Left renal cortex interstitium (tissue), 4 donors: ENCODE measurements around the gene PPRC1. TPM values are rescaled to one million over a fixed set of nuclear protein-coding genes. Genes with fewer than 3 reads are reported as not detected.

Source experiments
- DNase-seq, 4 donors: peaks; one replicate each; pipeline ENCODE4 v3.0.0-alpha.2; 2013; ENCODE audit warnings: low read depth in 4 of 4, low spot score in 2 of 4, missing footprints in 1 of 4
- polyA plus RNA-seq, 4 donors: library from polyadenylated mRNA; unstranded; fragments of 120-200 nt; gene quantifications; one replicate each; pipeline ENCODE4 v1.2.1, GENCODE V29; 2013; ENCODE audit not compliant: insufficient read length in 4 of 4

The PPRC1 gene
- polyA plus RNA-seq, 4 donors: 27.5 to 41.2 (median 33.5) TPM

- no peak for DNase-seq
These were observed 8.2 kb downstream of the PPRC1 start for GRCh38 chr10:102140913-102141540.

DNA sequence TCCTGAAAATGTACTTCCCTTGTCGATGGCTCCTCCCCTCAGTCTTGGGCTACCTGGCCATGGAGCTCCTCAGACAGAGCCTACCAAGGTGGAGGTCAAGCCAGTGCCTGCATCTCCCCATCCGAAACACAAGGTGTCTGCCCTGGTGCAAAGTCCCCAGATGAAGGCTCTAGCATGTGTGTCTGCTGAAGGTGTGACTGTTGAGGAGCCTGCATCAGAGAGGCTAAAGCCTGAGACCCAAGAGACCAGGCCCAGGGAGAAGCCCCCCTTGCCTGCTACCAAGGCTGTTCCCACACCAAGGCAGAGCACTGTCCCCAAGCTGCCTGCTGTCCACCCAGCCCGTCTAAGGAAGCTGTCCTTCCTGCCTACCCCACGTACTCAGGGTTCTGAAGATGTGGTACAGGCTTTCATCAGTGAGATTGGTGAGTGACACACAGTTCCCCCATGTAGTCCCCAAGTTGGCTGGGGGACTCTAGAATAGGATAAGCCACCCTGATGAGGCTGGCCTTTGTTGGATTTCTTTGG, 8.8 kb downstream of the PPRC1 start:
- DNase-seq: no peak

DNA sequence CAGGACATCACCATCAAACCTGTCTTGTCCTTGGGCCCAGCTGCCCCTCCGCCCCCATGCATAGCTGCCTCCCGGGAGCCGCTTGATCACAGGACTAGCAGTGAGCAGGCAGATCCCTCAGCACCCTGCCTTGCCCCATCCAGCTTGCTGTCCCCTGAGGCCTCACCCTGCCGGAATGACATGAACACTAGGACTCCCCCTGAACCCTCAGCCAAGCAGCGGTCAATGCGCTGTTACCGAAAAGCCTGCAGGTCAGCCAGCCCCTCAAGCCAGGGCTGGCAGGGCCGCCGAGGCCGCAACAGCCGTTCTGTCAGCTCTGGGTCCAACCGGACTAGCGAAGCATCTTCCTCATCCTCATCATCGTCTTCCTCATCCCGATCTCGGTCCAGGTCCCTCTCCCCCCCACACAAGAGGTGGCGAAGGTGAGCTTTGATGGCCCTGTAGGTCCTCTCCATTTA, 14.2 kb downstream of the PPRC1 start:
- DNase-seq: no peak

DNA sequence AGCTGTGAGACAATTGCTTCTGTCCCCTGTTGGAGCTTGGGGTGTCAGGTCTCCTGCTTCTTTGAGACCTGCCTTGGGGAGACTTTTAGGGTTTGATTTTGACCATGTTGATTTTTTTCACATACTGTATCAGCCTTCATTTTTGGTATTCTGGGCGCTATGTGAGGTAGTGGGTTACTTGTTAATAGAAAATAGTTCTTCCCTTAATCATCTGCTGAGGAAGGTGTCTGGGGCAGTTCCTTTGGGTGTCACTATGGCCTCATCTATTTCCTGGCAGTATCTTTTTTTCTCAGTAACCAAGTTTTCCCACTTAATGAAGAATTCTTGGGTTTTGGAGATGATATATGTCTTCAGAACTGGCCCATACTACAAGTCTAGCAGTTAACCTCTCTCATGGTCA, 14.7 kb downstream of the PPRC1 start:
- DNase-seq: no peak

GRCh38 chr10:102148275-102148674, 15.4 kb downstream of the PPRC1 start:
- DNase-seq: no peak

GRCh38 chr10:102150970-102151773, 18.3 kb downstream of the PPRC1 start:
- DNase-seq: no peak

DNA sequence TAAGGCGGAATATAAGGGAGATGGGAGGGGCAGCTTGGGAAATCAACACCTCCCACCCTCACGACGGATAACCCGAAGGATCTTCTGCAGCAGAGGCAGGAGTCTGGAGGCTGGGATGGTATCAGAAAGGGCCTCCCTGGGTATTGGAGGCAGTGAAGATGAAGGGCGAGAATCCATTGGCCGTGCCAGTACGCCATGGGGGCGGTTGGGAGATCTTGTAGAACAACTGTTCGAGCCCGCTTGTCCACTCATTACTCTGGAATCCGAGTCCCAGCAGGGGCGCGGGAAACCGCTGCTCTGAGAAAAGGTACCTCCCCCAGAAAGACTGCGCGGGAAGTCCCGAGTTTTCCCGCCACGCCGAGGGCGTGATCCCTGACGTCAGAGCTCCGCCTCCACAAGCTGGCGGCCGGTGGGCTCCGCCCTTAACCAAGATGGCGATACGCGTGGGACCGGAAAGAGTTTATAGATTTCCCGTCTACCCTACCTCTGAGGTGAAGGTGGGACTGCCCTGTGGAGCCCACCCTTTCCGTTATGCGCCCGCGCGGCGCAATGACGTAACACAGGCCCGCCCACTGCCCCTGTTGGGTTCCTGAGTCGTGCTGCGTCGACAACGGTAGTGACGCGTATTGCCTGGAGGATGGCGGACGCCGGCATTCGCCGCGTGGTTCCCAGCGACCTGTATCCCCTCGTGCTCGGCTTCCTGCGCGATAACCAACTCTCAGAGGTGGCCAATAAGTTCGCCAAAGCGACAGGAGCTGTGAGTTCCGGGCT, 19.1 kb downstream of the PPRC1 start, which contains the start of gene NOLC1:
NOLC1 (plus strand) TSS at position 616 of the 771 bp plus-strand sequence; CDS start at position 638, 22 bp downstream.
- peak; percentile 92 to 98 (median 95) for DNase-seq

GRCh38 chr10:102152545-102152890, 19.7 kb downstream of the PPRC1 start:
- DNase-seq: no peak

GRCh38 chr10:102153093-102153620, 20.3 kb downstream of the PPRC1 start:
- no peak for DNase-seq

GRCh38 chr10:102154466-102155116, 21.8 kb downstream of the PPRC1 start:
- DNase-seq: no peak

DNA sequence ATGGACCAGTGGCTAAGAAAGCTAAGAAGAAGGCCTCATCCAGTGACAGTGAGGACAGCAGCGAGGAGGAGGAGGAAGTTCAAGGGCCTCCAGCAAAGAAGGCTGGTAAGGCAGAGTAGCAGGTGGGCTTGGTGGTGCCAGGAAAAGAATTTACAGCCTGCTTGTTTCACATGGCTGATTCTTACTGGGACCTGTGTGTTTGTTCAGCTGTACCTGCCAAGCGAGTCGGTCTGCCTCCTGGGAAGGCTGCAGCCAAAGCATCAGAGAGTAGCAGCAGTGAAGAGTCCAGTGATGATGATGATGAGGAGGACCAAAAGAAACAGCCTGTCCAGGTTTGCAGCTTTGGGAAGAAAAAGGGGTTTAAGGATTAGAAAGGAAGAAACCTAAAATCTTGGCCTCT, 24.4 kb downstream of the PPRC1 start:
- no peak for DNase-seq

DNA sequence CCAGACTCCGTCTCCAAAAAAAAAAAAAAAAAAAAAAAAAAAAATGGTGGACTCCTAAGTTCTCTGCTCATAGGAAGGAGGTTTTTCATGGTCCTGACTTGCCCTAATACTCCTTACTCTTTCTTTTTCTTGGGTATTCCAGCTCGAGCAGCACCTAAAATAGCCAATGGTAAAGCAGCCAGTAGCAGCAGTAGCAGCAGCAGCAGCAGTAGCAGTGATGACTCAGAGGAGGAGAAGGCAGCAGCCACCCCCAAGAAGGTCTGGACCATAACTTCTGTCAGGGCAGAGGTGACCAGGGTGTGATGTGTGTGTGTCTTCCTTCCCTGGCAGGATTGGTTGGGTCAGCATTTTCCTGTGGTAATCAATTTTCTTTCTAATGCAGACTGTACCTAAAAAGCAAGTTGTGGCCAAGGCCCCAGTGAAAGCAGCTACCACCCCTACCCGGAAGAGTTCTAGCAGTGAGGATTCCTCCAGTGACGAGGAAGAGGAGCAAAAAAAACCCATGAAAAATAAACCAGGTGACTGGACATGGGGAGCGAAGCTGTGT, 26.3 kb downstream of the PPRC1 start:
- DNase-seq: no peak

DNA sequence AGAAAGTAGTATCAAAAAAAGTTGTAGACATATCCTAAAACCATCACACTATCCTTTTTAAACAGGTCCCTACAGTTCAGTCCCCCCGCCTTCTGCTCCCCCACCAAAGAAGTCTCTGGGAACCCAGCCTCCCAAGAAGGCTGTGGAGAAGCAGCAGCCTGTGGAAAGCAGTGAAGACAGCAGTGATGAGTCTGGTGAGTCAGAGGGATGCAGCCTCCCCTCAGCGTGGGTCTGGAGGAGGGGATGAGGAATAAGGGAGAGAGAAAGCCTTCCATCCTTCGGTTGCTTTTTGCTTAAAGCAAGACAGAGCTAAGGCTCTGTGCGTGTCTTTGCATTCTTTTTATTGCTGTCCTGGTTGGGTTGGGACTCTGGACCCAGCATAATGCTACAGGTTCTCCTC, 27.0 kb downstream of the PPRC1 start:
- no peak for DNase-seq

GRCh38 chr10:102163342-102163989, 30.6 kb downstream of the PPRC1 start:
- DNase-seq: no peak

GRCh38 chr10:102167861-102168260, 35.0 kb downstream of the PPRC1 start:
- no peak for DNase-seq

- DNase-seq: no peak
These were observed 37.8 kb downstream of the PPRC1 start for GRCh38 chr10:102170602-102171001.

- no peak for DNase-seq
These were observed 39.4 kb downstream of the PPRC1 start for GRCh38 chr10:102172288-102172687.

DNA sequence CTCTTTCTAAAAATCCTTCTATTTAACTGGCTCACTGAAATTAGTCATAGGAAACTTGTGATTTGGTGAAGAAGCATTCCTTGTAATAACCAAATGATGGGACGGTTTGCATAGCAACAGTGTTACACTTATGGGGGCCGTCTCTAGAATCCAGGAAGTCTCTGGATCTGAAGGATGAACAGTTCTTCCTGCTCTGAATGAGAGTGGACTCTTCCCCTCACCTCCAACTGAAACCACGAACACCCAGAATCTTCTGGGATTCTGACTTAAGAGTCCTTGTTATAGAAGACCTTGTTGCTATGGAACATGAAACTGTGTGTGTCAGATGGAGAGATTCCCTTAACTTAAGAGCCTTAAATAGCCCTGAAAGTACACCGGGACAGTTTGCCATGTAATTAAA, 42.6 kb downstream of the PPRC1 start:
- no peak for DNase-seq

DNA sequence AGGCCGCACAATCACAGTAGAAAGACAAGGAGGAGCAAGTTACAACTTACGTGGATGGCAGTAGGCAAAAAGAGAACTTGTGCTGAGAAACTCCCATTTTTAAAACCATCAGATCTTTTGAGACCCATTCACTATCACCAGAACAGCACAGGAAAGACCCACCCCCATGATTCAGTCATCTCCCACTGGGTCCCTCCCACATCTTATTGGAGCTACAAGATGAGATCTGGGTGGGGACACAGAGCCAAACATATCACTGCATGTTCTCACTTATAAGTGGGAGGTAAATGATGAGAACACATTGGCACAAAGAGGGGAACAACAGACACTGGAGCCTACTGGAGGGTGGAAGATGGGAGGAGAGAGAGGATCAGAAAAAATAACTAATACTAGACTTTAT, 51.8 kb downstream of the PPRC1 start:
- DNase-seq: no peak

GRCh38 chr10:102185272-102185671, 52.4 kb downstream of the PPRC1 start:
- no peak for DNase-seq
